Neuron (in vitro differentiated cells): ENCODE measurements around the gene ATP1A2.

Source experiments
- H2AFZ ChIP-seq: one replicate; pipeline ENCODE4 v1.6.1; 2013; ENCODE audit warnings: low read depth, mild to moderate bottlenecking, inconsistent platforms, low read length, moderate library complexity
- H3K27me3 ChIP-seq: one replicate; pipeline ENCODE4 v1.6.1; 2013; ENCODE audit warnings: low read length; ENCODE audit not compliant: insufficient read depth
- H3K36me3 ChIP-seq: one replicate; pipeline ENCODE4 v1.6.1; 2013; ENCODE audit warnings: low read length; ENCODE audit not compliant: insufficient read depth
- H3K4me1 ChIP-seq: one replicate; pipeline ENCODE4 v1.6.1; 2013; ENCODE audit warnings: low read length; ENCODE audit not compliant: insufficient read depth
- H3K4me3 ChIP-seq: 2 replicates; pipeline ENCODE4 v1.5.1; 2013; ENCODE audit warnings: mild to moderate bottlenecking, low read length, moderate library complexity
- H3K9me3 ChIP-seq: one replicate; pipeline ENCODE4 v1.6.1; 2013; ENCODE audit warnings: low read length

The ATP1A2 gene

GRCh38 chr1:160127865-160128523, 12.4 kb downstream of the ATP1A2 start:
- Histone ChIP-seq H3K36me3 (no peaks in the 10 kb centered on the region), H2AFZ (no peak overlapping the region), H3K9me3 (no peaks in the 10 kb centered on the region), H3K4me3 (no peak overlapping the region), H3K27me3 (no peaks in the 10 kb centered on the region), H3K4me1 (no peaks in the 10 kb centered on the region)

- no peaks in the 10 kb centered on the region for H3K27me3 ChIP-seq
- no peaks in the 10 kb centered on the region for H3K4me1 ChIP-seq
- H2AFZ ChIP-seq = no peak overlapping the region
- no peaks in the 10 kb centered on the region for H3K36me3 ChIP-seq
- no peaks in the 10 kb centered on the region for H3K9me3 ChIP-seq
- H3K4me3 ChIP-seq = no peak overlapping the region
These were observed 13.1 kb downstream of the ATP1A2 start for GRCh38 chr1:160128636-160129035.

GRCh38 chr1:160129046-160129445, 13.5 kb downstream of the ATP1A2 start:
- H3K9me3 ChIP-seq = no peaks in the 10 kb centered on the region
- H3K4me1 ChIP-seq = no peaks in the 10 kb centered on the region
- no peaks in the 10 kb centered on the region for H3K36me3 ChIP-seq
- no peak overlapping the region for H3K4me3 ChIP-seq
- no peak overlapping the region for H2AFZ ChIP-seq
- H3K27me3 ChIP-seq = no peaks in the 10 kb centered on the region

DNA sequence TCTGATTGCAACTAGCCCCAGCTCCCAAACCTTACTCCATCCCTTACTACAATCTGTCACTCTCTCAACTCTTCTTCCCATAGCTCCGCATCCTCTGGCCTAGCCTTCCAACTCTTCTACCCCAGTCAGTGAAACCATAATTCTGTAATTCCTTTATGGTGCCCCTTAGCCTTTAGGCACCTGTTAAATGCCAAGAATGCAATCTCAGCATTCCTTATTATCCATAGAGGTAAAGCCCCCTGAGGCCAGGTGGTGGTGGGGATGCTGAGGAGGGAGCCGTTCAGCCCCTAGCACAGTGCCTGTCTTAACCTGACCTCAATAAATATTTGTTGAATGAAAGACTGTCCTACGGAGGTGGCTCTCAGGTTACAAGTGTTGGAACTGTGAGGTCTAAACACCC, 14.0 kb downstream of the ATP1A2 start:
- Histone ChIP-seq H3K27me3 (no peaks in the 10 kb centered on the region), H3K4me1 (no peaks in the 10 kb centered on the region), H3K9me3 (no peaks in the 10 kb centered on the region), H3K36me3 (no peaks in the 10 kb centered on the region), H2AFZ (no peak overlapping the region), H3K4me3 (no peak overlapping the region)

- no peaks in the 10 kb centered on the region for H3K27me3 ChIP-seq
- no peaks in the 10 kb centered on the region for H3K9me3 ChIP-seq
- no peaks in the 10 kb centered on the region for H3K4me1 ChIP-seq
- no peak overlapping the region for H2AFZ ChIP-seq
- no peak overlapping the region for H3K4me3 ChIP-seq
- H3K36me3 ChIP-seq = no peaks in the 10 kb centered on the region
These were observed 14.4 kb downstream of the ATP1A2 start for GRCh38 chr1:160129966-160130365.

- Histone ChIP-seq H3K4me1 (no peaks in the 10 kb centered on the region), H2AFZ (no peak overlapping the region), H3K36me3 (no peaks in the 10 kb centered on the region), H3K4me3 (no peak overlapping the region), H3K9me3 (no peaks in the 10 kb centered on the region), H3K27me3 (no peaks in the 10 kb centered on the region)
These were observed 14.9 kb downstream of the ATP1A2 start for GRCh38 chr1:160130486-160130885.

DNA sequence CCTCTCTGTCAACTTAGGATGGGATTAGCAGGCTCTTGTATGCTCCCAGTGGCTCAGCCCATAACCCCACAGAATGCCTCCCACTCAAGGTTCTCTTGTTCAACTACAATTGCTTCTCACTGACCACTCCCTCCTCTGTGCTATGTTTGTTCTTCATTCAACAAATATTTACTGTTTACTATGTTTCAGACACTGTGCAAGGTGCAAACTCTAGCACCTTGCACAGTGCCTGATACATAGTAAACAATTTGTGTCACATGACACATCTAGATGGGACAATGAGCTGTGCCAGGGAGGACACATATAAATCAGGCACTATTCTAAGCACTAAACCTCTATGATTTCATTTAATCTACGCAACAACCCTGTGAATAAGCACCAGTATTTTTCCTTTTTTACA, 15.4 kb downstream of the ATP1A2 start:
- no peaks in the 10 kb centered on the region for H3K36me3 ChIP-seq
- no peak overlapping the region for H2AFZ ChIP-seq
- no peaks in the 10 kb centered on the region for H3K4me1 ChIP-seq
- H3K27me3 ChIP-seq = no peaks in the 10 kb centered on the region
- no peak overlapping the region for H3K4me3 ChIP-seq
- no peaks in the 10 kb centered on the region for H3K9me3 ChIP-seq

- Histone ChIP-seq H3K4me1 (no peaks in the 10 kb centered on the region), H3K27me3 (no peaks in the 10 kb centered on the region), H3K36me3 (no peaks in the 10 kb centered on the region), H2AFZ (no peak overlapping the region), H3K9me3 (peaks cover 3% of the 10 kb centered on the region), H3K4me3 (no peak overlapping the region)
These were observed 16.4 kb downstream of the ATP1A2 start for GRCh38 chr1:160131803-160132565.

GRCh38 chr1:160133990-160134770, 18.6 kb downstream of the ATP1A2 start:
- no peaks in the 10 kb centered on the region for H3K27me3 ChIP-seq
- H3K36me3 ChIP-seq = no peaks in the 10 kb centered on the region

DNA sequence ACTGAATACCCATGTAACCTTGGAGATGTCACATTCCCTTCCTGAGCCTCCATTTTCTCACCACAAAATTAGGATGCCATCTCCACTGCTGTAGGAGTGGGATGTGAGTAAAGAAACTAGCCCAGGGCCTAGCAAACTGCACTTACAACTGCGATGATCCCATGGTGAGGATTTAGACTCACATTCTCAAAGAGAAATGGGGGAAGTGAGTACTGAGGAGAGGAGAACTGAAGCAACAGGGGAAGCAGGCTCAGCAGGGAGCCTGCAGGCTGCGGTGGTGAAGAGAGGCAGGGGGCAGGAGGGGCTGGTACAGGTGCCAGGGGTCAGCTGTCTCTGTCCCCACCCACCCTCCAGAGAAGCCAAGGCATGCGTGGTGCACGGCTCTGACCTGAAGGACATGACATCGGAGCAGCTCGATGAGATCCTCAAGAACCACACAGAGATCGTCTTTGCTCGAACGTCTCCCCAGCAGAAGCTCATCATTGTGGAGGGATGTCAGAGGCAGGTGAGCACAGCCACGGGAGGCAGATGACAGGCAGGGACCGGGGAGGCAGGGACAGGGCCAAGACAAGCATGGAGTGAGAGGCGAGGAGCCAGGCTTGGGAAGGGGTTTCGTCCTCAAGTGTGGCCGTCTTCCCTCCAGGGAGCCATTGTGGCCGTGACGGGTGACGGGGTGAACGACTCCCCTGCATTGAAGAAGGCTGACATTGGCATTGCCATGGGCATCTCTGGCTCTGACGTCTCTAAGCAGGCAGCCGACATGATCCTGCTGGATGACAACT, 19.4 kb downstream of the ATP1A2 start:
- H3K27me3 ChIP-seq = no peaks in the 10 kb centered on the region
- H3K9me3 ChIP-seq = peaks cover 3% of the 10 kb centered on the region
- H2AFZ ChIP-seq = no peak overlapping the region
- no peak overlapping the region for H3K4me3 ChIP-seq
- H3K36me3 ChIP-seq = no peaks in the 10 kb centered on the region
- no peaks in the 10 kb centered on the region for H3K4me1 ChIP-seq

More at GRCh38 chr1:160133990-160134770, 18.6 kb downstream of the ATP1A2 start:
- Histone ChIP-seq H2AFZ (no peak overlapping the region), H3K4me3 (no peak overlapping the region), H3K9me3 (peaks cover 3% of the 10 kb centered on the region), H3K4me1 (no peaks in the 10 kb centered on the region)

DNA sequence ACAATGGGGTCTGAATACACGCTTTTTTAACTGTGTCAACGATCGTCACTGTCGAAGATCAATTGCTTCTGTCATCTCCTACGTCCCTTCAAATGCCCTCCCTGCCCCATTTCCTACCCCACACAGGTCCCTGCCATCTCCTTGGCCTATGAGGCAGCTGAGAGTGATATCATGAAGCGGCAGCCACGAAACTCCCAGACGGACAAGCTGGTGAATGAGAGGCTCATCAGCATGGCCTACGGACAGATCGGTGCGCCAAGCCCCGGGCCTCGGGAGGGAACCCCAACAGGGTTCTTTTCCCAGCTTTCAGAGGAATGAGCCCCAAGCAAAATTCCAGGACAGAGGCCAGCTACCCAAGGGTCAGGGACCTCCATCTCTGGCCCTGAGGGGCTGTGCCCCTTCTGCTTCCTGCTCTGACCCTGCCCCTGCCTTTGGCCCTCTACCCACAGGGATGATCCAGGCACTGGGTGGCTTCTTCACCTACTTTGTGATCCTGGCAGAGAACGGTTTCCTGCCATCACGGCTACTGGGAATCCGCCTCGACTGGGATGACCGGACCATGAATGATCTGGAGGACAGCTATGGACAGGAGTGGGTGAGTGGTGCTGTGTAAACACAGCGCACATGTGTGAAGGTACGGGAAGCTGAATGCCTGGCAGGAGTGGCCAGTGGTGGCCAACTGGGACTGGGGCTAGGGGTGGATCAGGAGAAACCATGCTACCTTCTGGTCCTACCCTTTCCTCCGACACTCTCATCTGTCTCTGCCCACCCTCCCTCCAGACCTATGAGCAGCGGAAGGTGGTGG, 20.8 kb downstream of the ATP1A2 start:
- H3K4me1 ChIP-seq = no peaks in the 10 kb centered on the region
- H3K9me3 ChIP-seq = peaks cover 3% of the 10 kb centered on the region
- H2AFZ ChIP-seq = no peak overlapping the region
- no peak overlapping the region for H3K4me3 ChIP-seq
- no peaks in the 10 kb centered on the region for H3K27me3 ChIP-seq
- no peaks in the 10 kb centered on the region for H3K36me3 ChIP-seq

DNA sequence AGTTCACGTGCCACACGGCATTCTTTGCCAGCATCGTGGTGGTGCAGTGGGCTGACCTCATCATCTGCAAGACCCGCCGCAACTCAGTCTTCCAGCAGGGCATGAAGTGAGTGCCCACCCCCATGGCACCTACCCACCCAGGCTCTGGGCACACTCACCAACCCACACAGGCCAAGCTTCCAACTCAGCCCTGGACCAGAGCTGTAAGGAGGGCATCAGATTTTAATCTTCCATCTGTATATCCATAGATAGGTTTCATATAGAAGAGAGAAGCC, 21.3 kb downstream of the ATP1A2 start:
- Histone ChIP-seq H3K27me3 (no peaks in the 10 kb centered on the region), H3K4me3 (no peak overlapping the region), H3K9me3 (peaks cover 3% of the 10 kb centered on the region), H3K4me1 (no peaks in the 10 kb centered on the region), H3K36me3 (no peaks in the 10 kb centered on the region), H2AFZ (no peak overlapping the region)
